Bone marrow (tissue), 2 donors: ENCODE results near the gene FAM107B.

Source experiments
- DNase-seq, 2 donors: peaks; one replicate each; lab custom pipeline; 2025; lab: John Stamatoyannopoulos, UW

FAM107B gene

DNA sequence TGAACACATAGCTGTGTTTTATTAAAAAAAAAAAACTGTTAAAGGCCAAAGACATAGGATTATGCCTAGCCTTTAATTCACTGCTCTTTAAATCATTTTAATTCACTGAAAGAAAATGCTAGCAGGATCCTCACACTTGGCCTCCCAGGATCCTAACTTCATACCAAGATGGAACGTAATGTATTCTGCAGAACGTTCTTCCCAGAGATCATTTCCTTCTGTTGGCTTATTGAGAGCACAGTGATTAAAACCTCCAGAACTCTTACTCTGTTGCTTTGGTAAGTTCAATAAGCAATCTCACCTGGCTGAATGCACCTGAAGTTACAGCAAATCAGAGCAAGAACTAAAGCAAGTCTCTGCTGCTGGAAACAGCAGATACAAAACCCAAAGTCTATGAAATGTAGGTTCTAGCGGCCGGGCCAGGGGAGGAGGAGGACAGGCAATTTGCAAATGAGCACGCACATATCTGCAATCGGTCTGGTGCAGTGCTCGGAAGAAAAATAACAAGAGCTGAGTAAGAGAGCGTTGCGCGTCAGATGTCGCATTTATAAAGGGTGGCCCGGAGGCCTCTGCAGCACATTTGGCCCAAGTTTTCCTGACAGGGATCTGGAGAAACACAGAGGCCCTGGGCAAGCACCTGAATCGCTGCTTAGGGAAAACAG, 193.9 kb downstream of the FAM107B start:
- no peak for DNase-seq

DNA sequence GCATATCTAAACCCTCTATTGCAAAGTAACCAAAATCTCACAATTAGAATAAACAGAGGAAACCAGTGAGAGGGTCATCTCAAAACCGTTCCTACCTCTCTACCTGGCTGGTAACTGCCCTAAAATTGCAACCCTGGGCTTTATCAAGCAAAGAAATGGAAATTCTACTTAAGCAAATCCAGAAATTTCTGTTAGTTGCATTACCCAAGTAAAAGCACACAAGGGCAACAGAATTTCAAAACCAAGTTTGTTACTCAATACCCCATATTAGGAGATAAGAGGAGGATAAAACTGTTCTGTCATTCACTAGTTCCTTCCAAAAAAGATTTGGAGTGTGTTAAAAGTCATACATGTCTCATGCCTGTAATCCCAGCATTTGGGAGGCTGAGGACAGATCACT, 195.3 kb downstream of the FAM107B start:
- no peak for DNase-seq

DNA sequence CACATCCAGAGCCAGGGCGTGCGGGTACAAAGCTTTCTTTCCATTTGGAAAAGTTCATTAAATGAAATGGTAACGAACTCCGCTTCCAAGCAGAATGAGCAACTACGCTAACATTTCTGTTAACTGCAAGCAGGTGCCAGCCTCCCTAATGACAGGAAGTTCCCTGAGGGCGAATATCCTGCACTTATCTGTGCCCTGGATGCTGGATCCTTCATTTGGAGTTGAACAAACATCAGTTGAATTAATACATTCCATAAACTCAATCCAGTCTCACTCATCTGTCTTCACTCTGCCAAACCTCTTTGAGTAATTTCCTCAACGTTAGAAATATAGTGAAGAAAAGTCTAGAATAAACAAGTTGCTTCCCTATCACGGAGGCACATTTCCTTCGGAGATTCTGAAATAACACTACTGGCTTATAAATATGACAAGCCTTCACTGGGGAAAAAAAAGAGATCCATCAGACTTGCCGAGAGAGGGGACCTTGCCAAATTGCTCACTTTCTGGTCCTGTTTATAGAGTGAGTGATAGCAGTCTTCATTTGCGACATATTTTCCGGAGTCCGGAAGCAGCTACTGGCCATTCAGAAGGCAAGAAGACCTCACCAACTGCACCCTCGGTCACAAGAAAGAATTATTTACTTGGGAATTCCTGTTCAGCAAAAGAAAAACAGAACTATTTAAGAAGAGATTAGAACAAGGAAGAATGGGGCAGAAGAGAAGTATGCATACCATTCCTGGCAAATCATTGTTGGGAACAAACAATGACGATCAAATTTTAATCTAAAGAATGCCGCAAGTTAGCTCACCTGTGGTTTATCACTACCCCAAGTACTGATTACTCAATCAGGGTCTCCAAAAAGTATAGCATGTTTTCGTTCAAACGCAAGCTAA, 196.4 kb downstream of the FAM107B start:
- DNase-seq: no peak

DNA sequence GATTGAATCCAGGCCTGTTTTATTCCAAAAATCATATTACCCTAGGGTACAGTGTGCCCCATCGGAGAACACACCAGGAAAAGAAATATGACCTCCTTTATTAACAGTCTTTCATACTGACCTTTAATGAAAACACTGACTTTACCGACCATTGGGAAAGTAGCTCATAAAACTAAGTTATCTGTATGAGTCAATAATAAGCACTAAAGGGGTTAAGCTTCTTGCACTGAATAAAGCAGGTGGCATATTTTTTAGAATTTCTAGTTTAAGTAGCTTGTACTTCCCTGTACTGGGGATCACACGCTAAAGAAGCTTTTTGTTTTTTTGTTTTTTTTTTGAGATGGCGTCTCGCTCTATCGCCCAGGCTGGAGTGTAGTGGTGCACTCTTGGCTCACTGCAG, 199.8 kb downstream of the FAM107B start:
- no peak for DNase-seq

DNA sequence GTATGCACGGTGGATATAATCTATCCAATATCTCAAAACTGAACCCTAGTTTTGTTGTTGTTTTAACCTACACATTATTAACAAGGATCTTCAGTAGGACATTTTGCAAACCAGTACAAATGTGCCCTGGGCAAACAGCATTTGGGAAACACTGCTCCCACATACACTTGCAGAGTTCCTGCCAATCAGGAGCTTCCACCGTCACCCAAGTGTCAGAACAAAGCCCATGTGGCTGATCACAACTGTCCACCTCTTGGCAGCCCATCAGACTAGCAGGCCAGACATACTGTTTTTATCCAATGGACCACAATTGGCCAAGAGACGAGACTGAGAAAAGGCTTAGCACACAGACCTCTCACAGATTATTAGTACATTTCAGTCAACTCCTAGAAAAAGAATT, 200.4 kb downstream of the FAM107B start:
- no peak for DNase-seq

DNA sequence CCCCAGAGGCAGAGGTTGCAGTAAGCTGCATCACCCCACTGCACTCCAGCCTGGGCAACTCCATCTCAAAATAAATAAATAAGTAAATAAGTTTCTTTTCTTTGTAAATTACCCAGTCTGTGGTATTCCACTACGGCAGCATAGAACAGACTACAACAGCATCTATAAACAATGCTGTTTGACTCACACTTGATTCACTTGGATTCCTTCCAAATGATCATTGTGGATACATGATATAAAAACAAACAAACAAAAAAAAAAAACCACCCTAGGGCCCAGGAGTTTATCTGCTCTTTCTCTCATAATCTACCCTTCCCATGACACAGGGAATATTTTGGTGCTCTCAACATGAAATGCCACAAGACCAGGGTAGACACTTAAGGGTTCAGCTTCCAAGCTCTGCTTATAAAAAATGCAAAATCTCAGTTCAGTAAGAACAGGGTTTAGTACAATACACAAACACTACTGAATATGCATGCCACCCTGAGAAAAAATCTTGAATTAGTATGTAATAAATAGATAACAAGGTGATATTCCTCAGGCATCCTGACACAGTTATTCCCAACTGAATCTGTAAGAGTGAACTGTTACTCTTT, 200.9 kb downstream of the FAM107B start:
- no peak for DNase-seq

DNA sequence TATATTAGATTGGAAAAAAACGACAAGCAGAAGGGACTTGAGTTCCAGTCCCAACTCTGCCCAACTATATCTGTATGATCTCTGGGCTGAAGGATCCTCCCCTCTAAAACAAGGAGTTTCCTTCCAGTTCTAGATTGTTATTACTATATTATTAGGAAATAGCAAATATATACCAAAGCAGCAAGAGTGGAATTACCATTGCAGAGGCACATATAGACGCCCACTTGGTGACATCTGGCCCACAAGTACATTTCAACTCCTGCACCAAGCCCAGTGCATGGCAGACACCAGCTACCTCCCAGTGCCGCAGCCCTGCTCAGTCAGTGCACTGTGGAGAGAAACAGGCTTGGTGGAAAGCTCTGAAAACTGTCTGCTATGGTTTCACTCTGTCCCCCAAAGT, 201.9 kb downstream of the FAM107B start:
- DNase-seq: no peak

DNA sequence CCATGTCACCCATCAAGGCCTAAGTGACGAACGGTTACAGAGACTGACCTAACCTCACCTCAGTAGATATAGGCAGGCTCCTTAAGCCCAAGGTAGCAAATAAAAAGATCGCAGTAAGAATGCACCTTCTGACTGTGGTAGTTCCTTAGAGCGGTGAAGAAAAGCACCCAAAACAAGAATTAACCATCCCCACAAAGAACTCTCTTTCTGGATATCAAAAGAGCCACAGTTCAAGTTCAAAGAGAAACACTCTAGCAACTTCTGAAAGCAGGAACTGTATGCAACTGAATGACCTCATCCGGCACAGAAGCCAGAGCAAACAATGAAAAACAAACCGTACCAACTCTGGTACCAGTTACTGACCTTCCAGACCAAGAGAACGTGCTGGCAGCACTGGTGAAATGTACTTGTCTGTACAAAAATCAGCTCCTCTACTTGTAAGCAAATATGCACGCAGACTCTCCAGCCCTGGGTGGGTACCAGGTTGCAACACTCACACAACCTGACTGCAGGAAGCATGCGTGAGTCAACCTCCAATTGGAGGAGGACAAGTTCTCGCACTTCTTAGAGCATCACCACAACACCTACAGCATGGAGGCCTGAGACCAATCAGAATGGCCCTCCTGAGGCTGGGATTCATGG, 202.7 kb downstream of the FAM107B start:
- DNase-seq: no peak

DNA sequence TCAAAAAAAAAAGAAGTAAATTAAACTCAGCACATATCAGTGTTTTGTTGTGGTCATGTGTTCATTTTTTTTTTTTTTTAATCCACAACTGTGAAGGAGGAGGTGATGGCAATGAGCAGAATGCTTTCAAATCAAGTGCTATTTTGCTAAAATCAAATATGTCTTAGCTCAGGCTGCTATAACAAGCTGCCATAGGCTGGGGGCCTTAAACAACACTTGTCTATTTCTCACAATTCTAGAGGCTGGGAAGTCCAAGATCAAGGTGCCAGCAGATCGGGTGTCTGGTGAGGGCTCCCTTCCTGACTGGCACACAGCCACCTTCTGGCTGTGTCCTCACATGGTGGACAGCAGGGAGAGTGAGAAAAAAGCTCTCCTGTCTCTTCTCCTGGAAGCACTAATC, 203.9 kb downstream of the FAM107B start:
- DNase-seq: no peak

DNA sequence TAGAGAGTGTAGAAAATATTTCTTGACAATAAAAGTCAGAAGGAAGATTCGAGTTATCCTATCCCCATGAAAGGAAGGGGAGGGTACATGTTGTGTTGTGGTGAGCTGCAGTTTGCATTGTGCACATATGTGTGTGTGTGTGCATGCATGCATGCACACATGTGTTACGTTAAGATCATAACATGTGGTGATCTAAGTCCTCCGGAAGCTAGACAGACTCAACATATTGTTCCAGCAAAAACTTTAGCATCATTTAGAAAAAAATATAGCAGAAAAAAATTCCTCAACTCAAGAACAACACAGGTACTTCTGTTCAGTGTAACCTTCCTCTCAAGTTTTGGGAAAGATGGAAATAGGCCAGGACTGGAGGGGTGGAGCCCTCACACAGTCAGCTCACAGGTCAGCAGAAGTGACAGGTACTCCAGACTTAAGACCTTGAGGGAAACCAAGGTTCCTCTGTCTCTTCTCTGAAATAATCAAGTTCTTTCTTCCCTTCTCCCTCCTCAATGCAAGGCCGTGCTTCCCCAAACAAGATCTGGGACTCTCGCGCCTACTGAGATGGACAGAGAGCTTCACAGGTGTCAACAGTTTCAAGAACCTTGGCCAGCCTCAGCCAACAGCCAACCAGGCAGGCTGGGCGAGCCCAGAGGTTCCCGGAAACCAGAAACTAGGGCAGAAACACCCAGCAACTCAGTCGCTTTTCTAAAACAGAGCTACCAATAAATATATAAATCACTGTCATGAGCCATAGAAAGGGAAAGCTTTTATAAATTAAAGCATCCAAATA, 205.2 kb downstream of the FAM107B start:
- no peak for DNase-seq

DNA sequence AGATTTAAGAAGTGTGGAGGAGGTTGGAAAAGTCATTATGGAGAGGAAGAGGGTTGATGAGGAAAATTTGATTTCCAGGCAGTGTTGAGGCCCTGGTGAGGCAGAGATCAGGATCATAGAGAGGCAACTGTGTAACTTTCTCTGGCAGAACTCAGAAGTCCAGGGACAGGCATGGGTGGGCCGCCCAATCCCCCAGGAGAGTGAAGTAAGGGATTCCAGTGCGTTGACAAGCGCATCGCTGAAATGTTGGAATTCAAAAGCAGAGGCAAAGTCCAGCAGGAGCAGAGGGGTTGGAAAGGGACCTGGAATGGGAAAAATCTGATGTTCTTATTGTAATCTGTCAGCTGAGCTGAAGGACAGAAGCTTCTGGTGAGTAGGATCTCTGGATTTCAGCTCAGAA, 207.3 kb downstream of the FAM107B start:
- no peak for DNase-seq

DNA sequence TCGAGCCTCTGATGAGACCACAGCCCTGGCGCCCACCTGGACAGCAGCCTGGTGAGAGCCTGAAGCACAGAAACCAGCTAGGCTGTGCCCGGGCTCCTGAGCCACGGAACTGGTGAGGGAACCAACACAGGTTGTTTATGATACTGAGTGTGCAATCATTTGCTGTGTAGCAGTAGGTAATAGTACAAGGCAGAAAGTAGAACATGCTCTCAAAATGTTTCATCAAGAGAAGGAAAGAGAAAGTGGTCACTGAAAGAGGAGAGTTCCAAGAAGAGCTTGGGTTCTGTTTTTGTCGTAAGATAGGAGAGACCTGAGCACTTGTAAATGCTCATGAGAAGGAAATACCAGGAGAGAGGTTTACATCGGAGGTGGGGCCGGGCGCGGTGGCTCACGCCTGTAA, 208.2 kb downstream of the FAM107B start:
- DNase-seq: no peak

DNA sequence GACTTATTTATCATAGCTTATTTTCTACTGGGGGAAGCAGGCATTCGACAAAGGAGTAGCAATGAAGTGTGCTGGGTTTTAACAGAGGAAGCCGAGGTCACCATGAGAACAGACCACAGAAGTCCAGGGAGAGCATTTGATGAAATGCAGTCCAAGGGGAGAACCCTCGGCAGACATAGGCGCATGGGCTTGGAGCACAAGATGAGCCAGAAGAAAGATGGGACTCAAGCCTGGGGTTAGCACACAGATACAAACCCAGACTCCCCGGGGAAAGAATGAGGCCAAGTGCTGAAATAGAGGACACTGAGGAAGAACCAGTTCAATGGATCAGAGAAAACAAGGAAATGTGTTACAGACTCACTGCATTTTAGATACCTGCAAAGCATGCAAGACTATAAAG, 209.5 kb downstream of the FAM107B start:
- no peak for DNase-seq

DNA sequence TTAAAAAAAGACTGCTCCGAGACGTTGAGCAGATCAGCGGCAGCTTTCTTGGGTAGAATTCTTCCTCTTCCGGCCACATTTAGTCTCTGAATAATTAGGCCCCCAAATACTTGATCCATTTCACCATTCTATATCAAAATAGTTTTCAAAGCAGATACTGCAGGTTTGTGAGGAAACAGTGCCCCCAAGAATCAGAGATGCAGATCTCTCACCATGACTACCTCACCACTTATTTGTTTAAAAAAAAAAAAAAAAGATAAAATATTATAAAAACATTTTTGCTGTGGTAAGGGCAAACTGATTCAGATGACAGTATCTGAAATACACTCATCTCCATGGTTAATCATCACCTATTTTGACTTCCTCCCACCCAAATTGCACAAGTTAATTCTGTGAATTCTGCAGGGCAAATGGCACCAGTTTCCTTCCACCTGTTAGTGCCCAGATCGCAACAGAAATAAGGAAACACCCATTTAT, 210.4 kb downstream of the FAM107B start:
- peak in 1 of 2 donors; percentile 41 for DNase-seq

DNA sequence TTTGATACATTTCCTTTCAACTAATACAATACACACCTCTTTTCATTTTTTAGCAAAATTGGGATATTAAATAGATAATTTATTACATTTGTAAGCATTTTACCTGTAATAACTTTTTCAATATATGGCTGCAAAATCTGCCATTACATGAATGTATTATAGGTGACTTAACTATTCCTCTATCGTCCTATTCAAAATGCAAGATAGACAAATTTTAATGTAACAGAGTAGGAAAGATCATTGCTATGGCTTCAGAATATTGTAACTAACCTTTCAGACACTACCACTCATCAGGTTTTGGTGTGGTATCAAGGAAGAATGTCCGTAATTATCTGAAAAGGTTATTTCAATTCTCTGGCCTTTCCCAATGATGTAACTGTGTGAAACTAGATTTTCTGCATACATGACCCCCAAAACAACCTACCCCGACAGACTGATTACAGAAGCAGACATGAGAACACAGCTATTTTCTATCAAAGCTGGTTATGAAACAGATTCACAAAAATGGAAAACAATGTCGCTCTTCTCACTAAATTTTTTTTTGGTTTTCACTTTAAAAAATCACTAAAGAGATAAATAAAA, 211.2 kb downstream of the FAM107B start:
- no peak for DNase-seq

DNA sequence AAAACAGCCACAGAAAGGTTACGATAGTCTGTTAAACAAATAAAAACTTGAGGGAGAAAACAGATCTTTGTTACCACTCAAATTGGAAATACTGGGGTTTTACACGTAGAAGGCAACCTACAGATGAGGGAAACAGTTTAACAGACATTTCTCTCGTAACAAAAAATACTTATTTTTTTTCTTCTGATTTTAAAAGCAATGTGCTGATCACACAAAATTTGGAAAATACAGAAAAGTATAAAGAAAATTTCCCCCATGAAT, 211.7 kb downstream of the FAM107B start:
- DNase-seq: no peak

DNA sequence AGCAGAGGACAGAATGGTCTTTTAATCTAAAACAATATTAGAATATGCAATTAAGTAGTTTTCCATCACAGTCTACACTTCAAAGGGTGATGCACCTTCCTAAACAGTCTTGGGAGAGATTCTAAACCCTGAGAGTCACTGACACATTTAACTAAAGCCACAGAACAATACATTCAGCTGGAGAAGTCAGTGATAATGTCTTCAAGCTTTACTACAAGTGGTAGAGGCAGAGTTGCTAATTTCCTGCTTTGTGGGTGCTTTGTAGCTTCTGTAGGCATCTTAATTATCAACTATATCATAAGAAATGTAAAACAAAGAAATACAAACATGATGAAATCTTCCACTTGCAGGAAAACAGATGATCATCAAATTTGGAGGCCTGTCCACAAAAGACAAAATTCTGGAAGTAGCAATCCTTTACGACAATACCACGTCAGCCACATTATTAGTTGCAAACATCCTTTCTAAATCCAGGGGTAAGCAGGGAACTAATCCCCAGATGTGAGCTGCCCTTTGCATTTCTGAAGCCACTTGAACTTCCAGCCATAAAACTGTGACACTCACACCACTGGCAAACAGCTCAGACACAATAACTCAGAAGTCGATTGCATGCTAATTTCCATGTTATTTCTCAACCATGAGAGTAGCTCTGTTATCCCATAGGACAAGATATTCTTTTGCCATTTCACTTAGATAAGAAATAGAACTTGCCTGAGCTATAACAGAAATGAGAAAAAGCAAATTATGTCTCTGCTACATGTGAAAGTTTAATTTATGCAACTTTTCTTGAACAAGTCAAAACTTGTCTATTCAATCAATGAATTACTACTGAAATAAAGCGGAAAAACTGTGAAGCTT, 212.2 kb downstream of the FAM107B start:
- DNase-seq: no peak

DNA sequence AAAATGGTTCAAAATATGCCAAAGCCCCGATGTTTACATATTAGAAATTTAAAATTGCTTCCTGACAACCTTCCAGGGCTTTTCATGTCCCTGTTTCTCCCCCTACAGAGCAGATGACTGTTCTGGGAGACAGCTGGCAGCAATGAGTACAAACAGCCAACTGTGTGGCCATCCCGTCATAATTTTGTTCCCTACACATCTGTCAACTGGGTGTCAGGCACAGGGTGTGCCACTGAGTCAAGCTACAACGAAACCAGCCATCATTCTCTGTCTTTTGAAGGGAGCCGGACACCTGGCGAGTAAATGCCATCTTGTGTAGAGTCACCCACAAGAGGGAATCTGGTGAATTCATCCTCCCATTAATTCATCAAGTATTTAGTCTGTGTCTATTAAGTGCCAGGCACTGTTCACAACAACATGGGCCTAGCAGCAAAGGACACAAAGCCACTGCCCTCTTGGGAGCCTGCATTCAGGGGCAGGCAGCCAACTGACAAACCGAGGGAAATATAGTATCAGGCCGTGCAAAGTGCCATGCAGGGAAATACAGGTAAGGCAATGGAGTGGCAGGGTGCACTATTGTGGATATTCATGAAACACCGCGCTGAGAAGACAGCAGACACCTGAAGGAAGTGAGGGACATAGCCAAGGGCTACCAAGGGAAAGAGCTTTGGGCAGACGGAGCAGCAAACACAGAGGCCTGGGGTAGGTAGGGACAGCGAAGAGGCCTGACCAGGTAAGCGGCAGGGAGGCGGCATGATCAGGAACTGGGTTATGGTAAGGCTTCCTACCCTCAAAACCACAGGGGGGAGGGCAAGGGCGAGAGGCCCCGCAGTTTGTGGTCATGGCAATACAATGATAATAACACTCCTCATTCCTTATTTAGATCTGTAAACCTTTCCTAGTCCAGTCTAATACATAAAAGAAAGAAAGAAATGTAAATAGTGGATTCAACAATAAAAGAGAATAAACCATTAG, 213.6 kb downstream of the FAM107B start:
- no peak for DNase-seq

DNA sequence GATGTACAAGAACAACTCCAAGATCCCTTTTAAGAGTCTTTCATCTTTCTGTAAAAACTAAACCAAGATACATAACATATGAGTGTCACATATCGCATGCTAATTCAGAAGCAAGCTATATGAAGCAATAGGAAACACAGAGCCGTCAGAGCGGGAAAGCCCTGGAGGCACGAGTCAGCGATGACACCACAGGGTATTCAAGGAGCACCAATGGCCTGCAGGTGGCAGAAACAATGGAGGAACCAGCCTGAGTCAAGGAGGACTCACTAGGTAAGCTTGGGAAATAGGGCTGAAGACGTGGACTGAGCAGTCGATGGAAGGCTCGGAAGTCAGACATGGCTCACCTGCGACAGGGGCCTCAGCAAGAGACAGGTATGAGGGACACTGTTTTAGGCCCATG, 214.4 kb downstream of the FAM107B start:
- no peak for DNase-seq
